HCEC 1CT (cell line): ENCODE data around the gene ZMIZ1.
"Not testable (repeated sequence)": the region's sequence is repeated elsewhere in the genome, so short reads cannot be mapped to it uniquely, and the experiment has no call there.

Source experiments
- DNase-seq: peaks from one replicate; pipeline ENCODE4 v3.0.0-alpha.2; 2017

ZMIZ1 gene

GRCh38 chr10:79274279-79275104 lies 205.7 kb downstream of the ZMIZ1 start:
- no peak for DNase-seq

GRCh38 chr10:79275105-79275430 lies 206.3 kb downstream of the ZMIZ1 start:
- DNase-seq, result no peak

- DNase-seq, result no peak
Measured at GRCh38 chr10:79275431-79275851, 206.7 kb downstream of the ZMIZ1 start.

GRCh38 chr10:79277579-79278269 lies 209.0 kb downstream of the ZMIZ1 start:
- no peak for DNase-seq

GRCh38 chr10:79279047-79279446 lies 210.3 kb downstream of the ZMIZ1 start:
- DNase-seq, result not testable (repeated sequence)

GRCh38 chr10:79280956-79281355 lies 212.2 kb downstream of the ZMIZ1 start:
- DNase-seq, result no peak

- no peak for DNase-seq
Measured at GRCh38 chr10:79282388-79282787, 213.6 kb downstream of the ZMIZ1 start.

GRCh38 chr10:79283616-79284015 lies 214.8 kb downstream of the ZMIZ1 start:
- DNase-seq, result no peak

- DNase-seq, result no peak
Measured at GRCh38 chr10:79284158-79284871, 215.5 kb downstream of the ZMIZ1 start.

- no peak for DNase-seq
Measured at GRCh38 chr10:79285315-79286197, 216.8 kb downstream of the ZMIZ1 start.

GRCh38 chr10:79286318-79286951 lies 217.7 kb downstream of the ZMIZ1 start:
- DNase-seq, result no peak

GRCh38 chr10:79287973-79288723 lies 219.4 kb downstream of the ZMIZ1 start:
- no peak for DNase-seq

- no peak for DNase-seq
Measured at GRCh38 chr10:79289801-79290200, 221.0 kb downstream of the ZMIZ1 start.

- no peak for DNase-seq
Measured at GRCh38 chr10:79292026-79292766, 223.4 kb downstream of the ZMIZ1 start.

- no peak for DNase-seq
Measured at GRCh38 chr10:79292891-79293746, 224.4 kb downstream of the ZMIZ1 start.

- peak; percentile 58 for DNase-seq
Measured at GRCh38 chr10:79293841-79294581, 225.2 kb downstream of the ZMIZ1 start.

GRCh38 chr10:79295563-79295962 lies 226.8 kb downstream of the ZMIZ1 start:
- no peak for DNase-seq

- DNase-seq, result no peak
Measured at GRCh38 chr10:79296431-79296830, 227.7 kb downstream of the ZMIZ1 start.
